IMR-90 (cell line): ENCODE data around the gene RASGRP3. TPM values are rescaled to one million over a fixed set of nuclear protein-coding genes. Genes with fewer than 3 reads are reported as not detected.

Experiments
- ATAC-seq: fragments of 200-7000 bp; cut with Tn5 transposase; 2 replicates; pipeline ENCODE4 v1.9.1; 2020; ENCODE audit warnings: low read depth, mild to moderate bottlenecking, moderate library complexity
- BruUV-seq: library from RNA; stranded (reverse); fragments of 400-500 nt; replicated peaks from 2 replicates; lab custom pipeline; 2021; lab: Mats Ljungman, UMichigan
- CTCF ChIA-PET: fragments of 300-600 bp; formaldehyde crosslinking; extraction: SDS; loops from one replicate; lab custom pipeline; 2021; ENCODE audit warnings: antibody characterized with exemption; lab: Yijun Ruan, JAX
- POLR2A ChIA-PET: fragments of 300-600 bp; sonication (Branson Sonifier 250); formaldehyde crosslinking; loops from one replicate; lab custom pipeline; 2022; ENCODE audit warnings: antibody characterized with exemption; ENCODE audit not compliant: unreplicated experiment; lab: Charles Lee
- DNase-seq: peaks from one replicate; pipeline ENCODE4 v3.0.0; 2013
- H2AFZ ChIP-seq: replicated peaks from 2 replicates; pipeline ENCODE3; 2013; ENCODE audit warnings: low read length, mild to moderate bottlenecking; ENCODE audit not compliant: poor library complexity
- H2AK5ac ChIP-seq: 2 replicates; pipeline ENCODE4 v1.6.1; 2013; ENCODE audit warnings: low read depth, low read length, inconsistent platforms
- H2AK9ac ChIP-seq: replicated peaks from 2 replicates; pipeline ENCODE3; 2013; ENCODE audit warnings: mild to moderate bottlenecking, low read depth, low read length, moderate library complexity; ENCODE audit not compliant: poor library complexity
- H2BK120ac ChIP-seq: 2 replicates; pipeline ENCODE4 v1.6.1; 2013; ENCODE audit warnings: low read depth, low read length, inconsistent platforms
- H2BK15ac ChIP-seq: 3 replicates; pipeline ENCODE4 v1.6.1; 2013; ENCODE audit warnings: low read depth, low read length, inconsistent platforms
- H2BK20ac ChIP-seq: 2 replicates; pipeline ENCODE4 v1.6.1; 2013; ENCODE audit warnings: low read depth, mild to moderate bottlenecking, inconsistent platforms, low read length, moderate library complexity
- H2BK5ac ChIP-seq: 2 replicates; pipeline ENCODE4 v1.6.1; 2013; ENCODE audit warnings: mild to moderate bottlenecking, low read depth, low read length, inconsistent platforms; ENCODE audit not compliant: poor library complexity, severe bottlenecking
- H3K14ac ChIP-seq: replicated peaks from 2 replicates; pipeline ENCODE4 v1.6.1; 2013; ENCODE audit warnings: low read depth, low read length, inconsistent platforms
- H3K18ac ChIP-seq: 2 replicates; pipeline ENCODE4 v1.6.1; 2013; ENCODE audit warnings: low read depth, low read length, control low read depth
- H3K23ac ChIP-seq: 2 replicates; pipeline ENCODE4 v1.6.1; 2013; ENCODE audit warnings: low read depth, low read length, inconsistent platforms
- H3K27ac ChIP-seq: 2 replicates; pipeline ENCODE4 v1.5.1; 2013; ENCODE audit warnings: mild to moderate bottlenecking, control low read depth, low read length; ENCODE audit not compliant: insufficient read depth
- H3K27me3 ChIP-seq: 2 replicates; pipeline ENCODE4 v1.6.1; 2013; ENCODE audit warnings: low read length; ENCODE audit not compliant: control insufficient read depth, insufficient read depth
- H3K36me3 ChIP-seq: 2 replicates; pipeline ENCODE4 v1.6.1; 2013; ENCODE audit warnings: low read length, mixed read lengths; ENCODE audit not compliant: control insufficient read depth, insufficient read depth
- H3K4ac ChIP-seq: 2 replicates; pipeline ENCODE4 v1.6.1; 2013; ENCODE audit warnings: low read depth, low read length, inconsistent platforms
- H3K4me1 ChIP-seq: 2 replicates; pipeline ENCODE4 v1.6.1; 2013; ENCODE audit warnings: low read length, mixed read lengths; ENCODE audit not compliant: control insufficient read depth, insufficient read depth
- H3K4me2 ChIP-seq: 2 replicates; pipeline ENCODE4 v1.6.1; 2013; ENCODE audit warnings: low read depth, mild to moderate bottlenecking, control low read depth, low read length, moderate library complexity
- H3K4me3 ChIP-seq: 2 replicates; pipeline ENCODE4 v1.5.1; 2013; ENCODE audit warnings: low read depth, mild to moderate bottlenecking, control low read depth, low read length, moderate library complexity; ENCODE audit not compliant: insufficient read depth
- H3K56ac ChIP-seq: 2 replicates; pipeline ENCODE4 v1.6.1; 2013; ENCODE audit warnings: low read length, inconsistent platforms; ENCODE audit not compliant: insufficient read depth; ENCODE audit errors: extremely low read depth
- H3K79me1 ChIP-seq, 2 experiments: 2 replicates each; pipeline ENCODE4 v1.6.1; 2013; ENCODE audit warnings: low read length in 2 of 2, inconsistent platforms in 1 of 2, low read depth in 1 of 2
- H3K9ac ChIP-seq: 2 replicates; pipeline ENCODE4 v1.6.1; 2013; ENCODE audit warnings: low read depth, low read length, control low read depth
- H3K9me1 ChIP-seq: 2 replicates; pipeline ENCODE4 v1.6.1; 2013; ENCODE audit warnings: low read length, inconsistent platforms; ENCODE audit not compliant: insufficient read depth
- H3K9me3 ChIP-seq: 2 replicates; pipeline ENCODE4 v1.6.1; 2013; ENCODE audit warnings: low read length; ENCODE audit not compliant: control insufficient read depth, insufficient read depth
- H4K20me1 ChIP-seq: 2 replicates; pipeline ENCODE4 v1.6.1; 2013; ENCODE audit warnings: low read length, inconsistent platforms; ENCODE audit not compliant: insufficient read depth
- H4K5ac ChIP-seq: 2 replicates; pipeline ENCODE4 v1.6.1; 2013; ENCODE audit warnings: mild to moderate bottlenecking, low read depth, low read length, control low read depth
- H4K8ac ChIP-seq, 2 experiments: 2 replicates each; pipeline ENCODE4 v1.6.1; 2013; ENCODE audit warnings: low read depth in 2 of 2, low read length in 2 of 2, control low read depth in 1 of 2, inconsistent platforms in 1 of 2
- H4K91ac ChIP-seq: 2 replicates; pipeline ENCODE4 v1.6.1; 2013; ENCODE audit warnings: low read depth, low read length, inconsistent platforms; ENCODE audit not compliant: insufficient read depth
- MAFK ChIP-seq: IDR thresholded peaks from 2 replicates; pipeline ENCODE4 v1.6.1; 2012; ENCODE audit warnings: low read depth, low read length, improper control_type of control experiment
- RAD21 ChIP-seq: IDR thresholded peaks from 2 replicates; pipeline ENCODE4 v1.6.1; 2012; ENCODE audit warnings: low read length, improper control_type of control experiment
- WGBS, 2 experiments: methylation state at CpG; one replicate each; pipeline versions ENCODE4 v1.1.5 to v1.1.7; 2013; ENCODE audit warnings: missing lambda C conversion rate in 2 of 2; ENCODE audit not compliant: insufficient read length in 1 of 2; ENCODE audit errors: extremely low coverage in 2 of 2; 5-methylcytosine and 5-hydroxymethylcytosine counted together
- dilution Hi-C: fragments of 300-500 bp; cut with HindIII; formaldehyde crosslinking; loops from one replicate; pipeline ENCODE4 v1.14.3; 2018; ENCODE audit warnings: low sequenced_read_pairs; ENCODE audit not compliant: unreplicated experiment
- in situ Hi-C: fragments of 300-500 bp; cut with MboI; formaldehyde crosslinking; loops from 3 replicates; pipeline ENCODE4 v1.14.3; 2019; ENCODE audit warnings: low sequenced_read_pairs, inconsistent platforms, mixed read lengths
- intact Hi-C: fragments of 100-400 bp; cut with micrococcal nuclease; formaldehyde crosslinking; loops from 2 replicates; pipeline ENCODE4 v1.10.0; 2022
- polyA plus RNA-seq, 3 experiments: library from polyadenylated mRNA; depleted of rRNA; stranded (reverse); fragments of >200 nt; gene quantifications; 2 replicates each; pipeline ENCODE4 v1.2.3, GENCODE V29; 2012; ENCODE audit warnings: low replicate concordance in 1 of 3
- total RNA-seq: library from RNA; depleted of rRNA; stranded (reverse); fragments of >200 nt; gene quantifications from 2 replicates; pipeline ENCODE4 v1.2.3, GENCODE V29; 2012

Gene RASGRP3
- total and polyA plus RNA-seq, 2 of the 4 experiments (the other 2 are of a cell fraction) = 1.7 to 3.0 TPM

DNA sequence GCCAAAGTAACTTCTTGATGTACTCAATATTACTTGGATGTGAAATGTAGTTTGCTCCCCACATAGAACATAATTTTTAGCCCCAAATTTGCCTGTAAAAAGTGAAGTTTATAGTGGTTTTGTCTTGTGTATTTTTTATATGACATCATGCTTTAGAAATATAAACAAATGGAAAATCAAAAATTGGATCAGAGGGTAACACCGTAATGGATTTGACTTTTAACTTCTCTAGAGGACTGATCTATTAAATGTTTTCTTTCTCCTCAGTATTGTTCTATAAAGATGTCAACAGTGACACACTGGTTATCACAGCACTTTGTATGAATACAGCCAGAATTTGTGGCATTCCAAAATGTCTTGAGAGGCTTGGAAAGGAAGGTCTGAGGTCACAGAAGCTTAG is 45.6 kb upstream of the RASGRP3 start:
- DNase-seq (peak; percentile 50), ATAC-seq (peak; percentile 44)
- Histone ChIP-seq H3K23ac (peak overlapping the region; percentile 85), H3K9me3 (no peaks in the 10 kb centered on the region), H3K27me3 (no peaks in the 10 kb centered on the region), H4K8ac (peak overlapping the region in 1 of 2 experiments; percentile 76; a peak in 2 of 4 replicates), H3K9ac (no peak overlapping the region), H3K79me1 (no peaks in the 10 kb centered on the region), H4K20me1 (no peaks in the 10 kb centered on the region), H2AFZ (no peak overlapping the region), H2BK120ac (peak overlapping the region; percentile 98), H3K18ac (peak overlapping the region; percentile 72; the same call in 1 of the 2 replicates), H2BK15ac (peak overlapping the region; percentile 84; the same call in 2 of the 3 replicates), H3K56ac (no peak overlapping the region), H3K4me2 (peak overlapping the region; percentile 1; the same call in 1 of the 2 replicates), H2BK20ac (peak overlapping the region; percentile 100), H3K9me1 (peaks cover 12% of the 10 kb centered on the region; the same call in 1 of the 2 replicates), H3K4ac (peak overlapping the region; percentile 82), H4K91ac (peak overlapping the region; percentile 87), H2BK5ac (peak overlapping the region; percentile 69), H3K4me1 (peaks cover 11% of the 10 kb centered on the region), H4K5ac (peak overlapping the region; percentile 13; the same call in 1 of the 2 replicates), H3K27ac (no peak overlapping the region), H2AK9ac (no peak overlapping the region), H3K14ac (peak overlapping the region; percentile 97), H3K36me3 (no peaks in the 10 kb centered on the region), H3K4me3 (no peak overlapping the region), H2AK5ac (peak overlapping the region; percentile 66)
- no CpG with 5 or more reads among the region's 1 CpG for WGBS, 2 experiments
- dilution Hi-C loops = no loop called here
- ChIA-PET CTCF (interaction anchor here (0.7 to 1.2 kb wide), 2 partner anchors 10 to 12 kb away, joined by 3 to 5 read pairs; no protein-coding TSS in a partner anchor), POLR2A (no interaction called here)
- in situ Hi-C loops = no loop called here
- TF ChIP-seq RAD21 = no peak
- TF ChIP-seq MAFK = no peak
- intact Hi-C loops = loop anchor here (10.0 kb wide), 1 partner anchor 296 kb away; no protein-coding TSS in a partner anchor
- BruUV-seq = no TSS peak
